T follicular helper cell (primary cell): Measurements from ENCODE around the gene DDIT3.

Source experiments
- DNase-seq: peaks from one replicate; pipeline ENCODE4 v3.0.0-alpha.2; 2020; ENCODE audit warnings: low read depth

DDIT3 gene

GRCh38 chr12:57547288-57548012, 27.1 kb upstream of the DDIT3 start:
- no peak for DNase-seq

GRCh38 chr12:57546438-57547287, 26.3 kb upstream of the DDIT3 start, which contains the start of gene DCTN2:
DCTN2 (minus strand) TSS chr12:57547192; CDS start chr12:57547063, 129 bp downstream.
- DNase-seq: peak; percentile 89

GRCh38 chr12:57545809-57546437, 25.6 kb upstream of the DDIT3 start:
- no peak for DNase-seq

DNA sequence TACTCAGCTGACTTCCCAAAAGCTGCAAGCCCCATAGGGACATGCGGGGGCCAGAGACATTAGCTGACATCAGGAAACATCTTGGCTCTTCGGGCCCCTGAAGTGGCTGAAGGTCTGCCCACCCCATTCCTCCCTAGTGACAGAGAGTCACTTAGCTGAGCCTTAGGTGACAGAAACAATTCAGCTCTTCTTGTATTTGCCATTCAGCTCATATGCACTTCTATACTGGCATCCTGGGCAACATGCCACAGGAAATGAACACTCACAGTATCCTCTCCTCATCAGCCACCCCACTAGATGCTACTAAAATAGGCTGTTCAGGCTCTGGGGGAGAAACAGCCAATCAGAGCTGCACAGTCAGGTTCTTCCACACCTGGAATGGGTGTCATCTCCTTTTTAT, 23.3 kb upstream of the DDIT3 start:
- DNase-seq: no peak

DNA sequence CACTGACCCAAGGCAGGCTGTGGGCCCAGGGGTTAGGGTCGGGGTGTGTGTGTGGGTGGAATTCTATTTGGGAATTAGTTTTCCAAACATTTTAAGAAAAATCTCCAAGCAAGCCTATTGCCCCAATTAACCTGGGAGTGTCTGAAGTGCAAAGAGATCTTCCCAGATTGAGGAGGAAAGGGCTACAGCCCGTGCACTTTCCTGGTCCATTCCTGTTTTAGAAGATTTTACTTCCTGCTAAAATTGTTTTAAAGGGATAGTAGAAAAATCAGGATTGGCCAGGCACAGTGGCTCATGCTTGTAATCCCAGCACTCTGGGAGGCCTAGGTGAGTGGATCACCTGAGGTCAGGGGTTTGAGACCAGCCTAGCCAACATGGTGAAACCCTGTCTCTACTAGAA, 21.4 kb upstream of the DDIT3 start:
- no peak for DNase-seq

DNA sequence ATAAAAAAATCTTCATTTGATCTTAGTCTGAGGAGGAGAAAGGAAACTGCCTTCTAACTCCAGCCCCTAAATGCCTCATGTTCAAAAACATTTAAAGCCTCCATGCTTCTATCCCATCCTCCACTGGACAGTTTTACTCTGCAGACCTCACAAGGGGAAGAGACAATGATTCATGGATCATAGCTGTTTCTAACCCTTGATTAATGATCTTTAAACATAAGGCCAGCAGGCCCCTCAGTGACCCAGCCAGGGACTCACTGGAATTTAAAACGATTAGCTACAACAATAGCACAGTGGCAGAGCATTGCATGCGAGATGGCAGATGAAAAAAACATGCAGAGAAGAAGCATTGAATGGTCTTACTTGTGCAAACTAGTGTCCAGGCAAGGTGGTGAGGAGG, 20.7 kb upstream of the DDIT3 start:
- DNase-seq: no peak

DNA sequence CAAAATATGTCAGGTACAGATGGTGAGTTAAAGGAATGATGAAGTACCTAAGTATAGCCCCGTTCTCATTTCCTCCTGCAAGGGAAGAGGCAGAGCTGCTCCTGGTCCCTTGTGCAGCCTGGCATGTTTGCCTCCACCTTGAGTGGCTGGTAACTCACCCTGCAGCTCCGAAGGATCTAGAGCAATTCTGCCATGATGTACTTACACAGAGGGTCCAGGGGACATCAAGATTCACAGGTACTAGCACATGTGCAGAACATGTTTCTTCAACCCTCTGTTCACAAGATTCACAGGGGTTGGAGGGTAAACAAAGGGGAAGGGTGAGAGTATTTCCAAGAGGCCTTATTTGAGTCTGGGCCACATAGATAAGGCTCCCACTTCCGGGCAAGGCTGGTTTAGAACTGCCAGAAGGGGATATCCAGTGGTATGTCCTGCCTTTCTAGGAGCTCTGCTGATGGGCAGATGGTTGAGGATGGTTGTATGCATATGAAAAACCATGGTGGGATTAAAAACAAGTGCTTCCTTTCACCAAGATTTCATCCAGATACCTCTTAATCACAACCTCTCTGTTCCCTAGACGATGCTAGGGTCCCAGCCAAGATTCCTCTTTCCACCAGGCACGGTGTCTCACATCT, 18.9 kb upstream of the DDIT3 start:
- no peak for DNase-seq

GRCh38 chr12:57536597-57536942, 16.3 kb upstream of the DDIT3 start:
- DNase-seq: no peak

GRCh38 chr12:57535764-57536596, 15.7 kb upstream of the DDIT3 start:
- DNase-seq: no peak

- DNase-seq: no peak
These were observed 14.8 kb upstream of the DDIT3 start for GRCh38 chr12:57534991-57535543.

GRCh38 chr12:57534250-57534649, 13.9 kb upstream of the DDIT3 start:
- DNase-seq: no peak

DNA sequence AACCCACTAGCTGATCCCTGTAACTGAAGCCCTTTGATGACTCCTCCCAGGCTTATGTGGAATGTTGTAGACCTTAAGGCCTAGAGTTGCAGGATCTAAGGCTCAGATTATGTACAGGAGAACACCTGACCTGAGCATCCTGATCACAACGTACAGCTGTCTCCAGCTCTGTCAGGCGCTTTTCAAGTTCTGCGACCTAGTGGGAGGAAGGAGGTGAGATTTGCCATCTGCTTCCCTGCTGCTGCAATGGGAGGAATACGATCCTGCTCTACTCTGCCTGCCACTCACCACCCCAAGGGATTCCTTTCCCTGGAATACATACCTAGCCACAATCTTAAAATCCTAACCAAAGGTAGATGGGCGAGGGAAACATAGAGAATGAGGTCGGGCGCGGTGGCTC, 12.8 kb upstream of the DDIT3 start:
- no peak for DNase-seq

- DNase-seq: no peak
These were observed 11.5 kb upstream of the DDIT3 start for GRCh38 chr12:57531836-57532235.

DNA sequence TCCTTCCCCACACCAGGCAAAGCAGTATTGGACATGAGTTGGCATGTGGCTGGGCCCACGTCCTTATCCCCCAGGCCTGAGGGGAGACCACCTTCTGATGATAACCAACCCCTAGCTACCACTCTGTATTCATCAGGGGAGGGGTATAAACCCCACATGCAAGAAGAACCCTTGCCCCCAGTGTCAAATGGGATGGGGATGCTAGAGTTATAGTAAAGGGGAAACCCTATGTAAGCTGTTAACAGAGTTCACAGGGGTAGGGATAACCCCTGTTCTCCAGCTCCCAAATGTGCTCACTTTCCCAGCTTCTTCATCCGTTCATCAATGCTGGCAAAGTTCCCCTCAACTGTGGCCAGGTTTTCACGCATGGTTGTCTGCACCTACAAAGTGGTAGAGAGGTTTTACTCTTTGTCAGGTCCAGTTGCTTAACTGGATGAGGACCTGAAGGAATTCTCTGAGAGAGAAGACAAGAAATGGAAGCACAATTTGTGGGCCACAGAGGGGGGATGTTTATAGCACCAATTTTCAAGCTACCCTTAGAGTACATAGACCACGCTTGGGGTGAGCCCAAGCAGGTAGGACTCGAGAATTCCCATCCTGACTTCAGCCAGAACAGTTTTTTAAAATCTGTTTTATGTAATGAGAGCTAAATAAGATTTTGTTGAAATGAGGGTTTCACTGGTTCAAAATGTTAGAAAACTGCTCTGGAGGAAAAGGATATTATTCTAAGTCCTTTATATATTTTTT, 10.3 kb upstream of the DDIT3 start:
- DNase-seq: no peak

- DNase-seq: no peak
These were observed 9.5 kb upstream of the DDIT3 start for GRCh38 chr12:57529831-57530230.

GRCh38 chr12:57528831-57529555, 8.7 kb upstream of the DDIT3 start:
- no peak for DNase-seq

- no peak for DNase-seq
These were observed 7.9 kb upstream of the DDIT3 start for GRCh38 chr12:57528176-57528575.

- no peak for DNase-seq
These were observed 6.9 kb upstream of the DDIT3 start for GRCh38 chr12:57527184-57527583.

GRCh38 chr12:57526477-57527126, 6.3 kb upstream of the DDIT3 start:
- no peak for DNase-seq
